Esophagus muscularis mucosa (tissue), 4 donors: Measurements from ENCODE around the gene LAMTOR5. TPM values are rescaled to one million over a fixed set of nuclear protein-coding genes. Genes with fewer than 3 reads are reported as not detected.

Experiments used
- DNase-seq: peaks from one replicate; pipeline ENCODE4 v3.0.0-alpha.2; 2017; ENCODE audit errors: extremely low spot score
- H3K27ac ChIP-seq, 4 donors: fragments of 200-600 bp; sonication (generic); replicated peaks in 1 of 4; 1 replicate in 3 of 4; 2 replicates in 1 of 4; pipeline ENCODE4 v1.5.1; 2016 to 2019; ENCODE audit warnings: mild to moderate bottlenecking in 1 of 4
- H3K27me3 ChIP-seq, 4 donors: fragments of 200-600 bp; sonication (generic); one replicate each; pipeline versions ENCODE4 v1.5.1 to v1.6.0; 2016 to 2019
- H3K36me3 ChIP-seq, 4 donors: fragments of 200-600 bp; sonication (generic); one replicate each; pipeline ENCODE4 v1.5.1; 2016 to 2019
- H3K4me1 ChIP-seq, 4 donors: fragments of 200-600 bp; sonication (generic); one replicate each; pipeline ENCODE4 v1.5.1; 2016 to 2019
- H3K4me3 ChIP-seq, 4 donors: fragments of 200-600 bp; sonication (generic); 1 replicate in 2 of 4; 2 replicates in 2 of 4; pipeline ENCODE4 v1.5.1; 2016 to 2019; ENCODE audit warnings: mild to moderate bottlenecking in 4 of 4, moderate library complexity in 1 of 4
- H3K9me3 ChIP-seq, 4 donors: fragments of 200-600 bp; sonication (generic); 1 replicate in 3 of 4; 2 replicates in 1 of 4; pipeline ENCODE4 v1.5.1; 2016 to 2019
- EP300 ChIP-seq: sonication (generic); formaldehyde crosslinking; IDR thresholded peaks from one replicate; pipeline ENCODE4 v1.6.1; 2017; ENCODE audit warnings: antibody characterized with exemption
- POLR2A ChIP-seq: fragments of 450-650 bp; IDR thresholded peaks from one replicate; pipeline ENCODE4 v1.6.1; 2017; ENCODE audit warnings: antibody characterized with exemption, moderate library complexity, mild to moderate bottlenecking, low read depth
- POLR2AphosphoS5 ChIP-seq, 2 donors: sonication (generic); formaldehyde crosslinking; IDR thresholded peaks; one replicate each; pipeline ENCODE4 v1.6.1; 2017; ENCODE audit warnings: antibody characterized with exemption in 2 of 2
- WGBS: methylation state at CpG from one replicate; pipeline ENCODE4 v1.1.5; 2018; 5-methylcytosine and 5-hydroxymethylcytosine counted together
- intact Hi-C: fragments of 100-400 bp; cut with DNase I; formaldehyde crosslinking; loops from one replicate; pipeline ENCODE4 v1.15.1; 2023
- total RNA-seq, 4 donors: library from RNA; depleted of rRNA; stranded (reverse); fragments of >200 nt; gene quantifications; one replicate each; pipeline versions ENCODE4 v1.1.0 to v1.2.1, GENCODE V29; 2016
- TF ChIP-seq, protein P1 (sequence below), 3 experiments: fragments of 200-600 bp in 2 of 3; fragments of 450-650 bp in 1 of 3; sonication (generic) in 2 of 3; IDR thresholded peaks; one replicate each; pipeline ENCODE4 v1.5.1; 2017 to 2019; ENCODE audit warnings: antibody characterized with exemption in 3 of 3, mild to moderate bottlenecking in 2 of 3, moderate library complexity in 1 of 3

The LAMTOR5 gene
- total RNA-seq, 4 donors from 2014 or later = 59.9 to 113 (median 71.0) TPM

DNA sequence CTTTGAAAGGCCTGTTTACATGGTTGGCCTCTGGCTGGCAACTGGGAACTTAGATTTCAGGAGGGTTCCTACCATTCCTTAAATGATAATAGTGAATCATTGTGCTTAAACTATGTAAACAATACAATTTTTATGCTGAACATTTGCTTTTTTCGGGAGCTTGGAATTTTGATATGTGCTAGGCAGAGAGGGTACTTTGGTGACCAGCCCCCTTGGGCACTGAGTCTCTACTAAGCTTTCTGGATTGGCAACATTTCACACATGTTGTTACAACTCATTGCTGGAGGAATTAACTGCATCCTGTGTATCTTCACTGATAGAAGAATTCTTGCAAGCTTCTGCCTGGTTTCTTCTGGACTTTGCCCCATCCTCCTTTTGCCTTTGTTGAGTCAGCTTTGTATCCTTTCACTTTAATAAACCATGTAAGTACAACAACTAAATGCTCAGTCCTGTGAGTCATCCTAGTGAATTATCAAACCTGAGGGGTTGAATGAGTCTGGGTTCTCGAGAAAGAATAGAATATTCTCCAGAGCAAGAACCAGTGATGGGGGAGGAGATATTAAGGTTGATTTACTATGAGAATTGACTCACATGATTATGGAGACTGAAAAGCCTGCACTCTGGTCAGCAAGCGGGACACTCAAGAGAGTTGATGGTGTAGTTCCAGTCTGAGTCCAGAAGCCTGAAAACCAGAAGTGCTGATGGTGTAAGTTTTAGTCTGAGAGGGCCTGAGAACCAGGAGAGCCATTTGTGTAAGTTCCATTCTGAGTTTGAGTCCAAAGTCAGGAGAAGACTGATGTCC lies 13.6 kb downstream of the LAMTOR5 start:
- 77% methylated on average over 3 of the region's 3 CpGs for WGBS
- Histone ChIP-seq H3K4me1 (peaks cover 0 to 20% (median 18%) of the 10 kb centered on the region in 4 donors), H3K4me3 (no peak overlapping the region), H3K27ac (no peak overlapping the region), H3K9me3 (no peaks in the 10 kb centered on the region), H3K27me3 (no peaks in the 10 kb centered on the region), H3K36me3 (peaks cover 13 to 47% (median 30%) of the 10 kb centered on the region in 4 donors)
- TF ChIP-seq POLR2A (no peak), POLR2AphosphoS5 (IDR thresholded peaks at IDR 0.05) (no peak), EP300 (no peak)
- TF ChIP-seq, protein P1, sequence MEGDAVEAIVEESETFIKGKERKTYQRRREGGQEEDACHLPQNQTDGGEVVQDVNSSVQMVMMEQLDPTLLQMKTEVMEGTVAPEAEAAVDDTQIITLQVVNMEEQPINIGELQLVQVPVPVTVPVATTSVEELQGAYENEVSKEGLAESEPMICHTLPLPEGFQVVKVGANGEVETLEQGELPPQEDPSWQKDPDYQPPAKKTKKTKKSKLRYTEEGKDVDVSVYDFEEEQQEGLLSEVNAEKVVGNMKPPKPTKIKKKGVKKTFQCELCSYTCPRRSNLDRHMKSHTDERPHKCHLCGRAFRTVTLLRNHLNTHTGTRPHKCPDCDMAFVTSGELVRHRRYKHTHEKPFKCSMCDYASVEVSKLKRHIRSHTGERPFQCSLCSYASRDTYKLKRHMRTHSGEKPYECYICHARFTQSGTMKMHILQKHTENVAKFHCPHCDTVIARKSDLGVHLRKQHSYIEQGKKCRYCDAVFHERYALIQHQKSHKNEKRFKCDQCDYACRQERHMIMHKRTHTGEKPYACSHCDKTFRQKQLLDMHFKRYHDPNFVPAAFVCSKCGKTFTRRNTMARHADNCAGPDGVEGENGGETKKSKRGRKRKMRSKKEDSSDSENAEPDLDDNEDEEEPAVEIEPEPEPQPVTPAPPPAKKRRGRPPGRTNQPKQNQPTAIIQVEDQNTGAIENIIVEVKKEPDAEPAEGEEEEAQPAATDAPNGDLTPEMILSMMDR (IDR thresholded peaks at IDR 0.05) = no peak
- intact Hi-C loops = loop anchor here (5.0 kb wide), 1 partner anchor 52 kb away; no protein-coding TSS in a partner anchor
- no peak for DNase-seq

DNA sequence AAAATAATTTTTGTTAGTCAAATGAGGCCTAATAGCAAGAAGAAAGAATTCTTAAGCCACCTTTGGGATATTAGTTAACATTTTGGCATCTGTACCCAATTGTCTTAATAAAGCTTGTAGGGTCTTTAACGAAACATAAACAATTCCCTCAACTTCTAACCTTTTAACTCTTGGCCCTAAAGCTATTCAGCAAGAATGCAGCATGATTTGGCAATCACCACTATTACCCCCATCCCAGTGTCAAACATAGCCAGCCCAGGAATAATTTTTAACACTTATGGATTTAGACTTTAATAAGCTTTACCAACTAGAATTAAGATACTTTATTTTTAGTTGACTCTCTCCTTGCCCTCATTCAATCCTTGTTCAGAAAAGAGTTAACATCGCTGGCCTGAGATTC lies 14.2 kb downstream of the LAMTOR5 start:
- peaks cover 13 to 45% (median 24%) of the 10 kb centered on the region in 4 donors for H3K36me3 ChIP-seq
- DNase-seq = no peak
- intact Hi-C loops = loop anchor here (5.0 kb wide), 1 partner anchor 51 kb away; no protein-coding TSS in a partner anchor
- WGBS = 88% methylated on average over 2 of the region's 2 CpGs
- H3K27me3 ChIP-seq = no peaks in the 10 kb centered on the region
- TF ChIP-seq POLR2A (no peak), POLR2AphosphoS5 (IDR thresholded peaks at IDR 0.05) (no peak), EP300 (no peak)
- TF ChIP-seq, protein P1 (IDR thresholded peaks at IDR 0.05) = no peak
- no peak overlapping the region for H3K4me3 ChIP-seq
- no peak overlapping the region for H3K27ac ChIP-seq
- peaks cover 0 to 25% (median 18%) of the 10 kb centered on the region in 4 donors for H3K4me1 ChIP-seq
- H3K9me3 ChIP-seq = no peaks in the 10 kb centered on the region

DNA sequence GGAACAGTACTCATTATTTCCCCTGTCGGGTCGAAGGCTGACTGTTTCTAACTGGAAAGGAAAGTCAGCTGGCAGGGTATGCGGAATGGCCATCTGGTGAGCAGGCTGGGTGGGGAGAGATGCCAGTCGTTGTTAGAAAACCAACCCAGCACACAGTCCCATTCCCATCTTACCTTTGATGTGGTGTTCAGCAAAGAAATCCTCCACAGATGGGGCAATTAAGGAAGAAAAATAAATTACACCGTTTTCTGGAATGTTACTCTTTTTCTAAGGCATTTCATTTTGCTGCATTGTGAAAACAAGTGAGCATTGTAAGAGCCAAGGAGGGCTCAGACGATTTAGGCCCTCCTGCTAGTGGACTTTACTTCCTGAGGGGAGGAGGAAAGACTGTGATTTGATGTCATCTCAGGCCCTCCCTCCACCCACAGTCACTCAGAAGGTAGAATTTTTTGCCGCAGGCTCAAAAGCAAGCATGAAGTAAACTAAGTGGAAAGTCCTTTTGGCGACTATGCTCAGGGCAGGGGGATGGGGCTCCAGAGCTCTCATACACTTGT lies 16.7 kb downstream of the LAMTOR5 start, which contains the start of gene SLC16A4:
Gene SLC16A4, minus strand, starts transcription at position 335 of the 554 bp plus-strand sequence. CDS start 1,703 bp downstream, outside the sequence.
- Histone ChIP-seq H3K4me1 (peaks cover 0 to 25% (median 18%) of the 10 kb centered on the region in 4 donors), H3K27me3 (no peaks in the 10 kb centered on the region), H3K9me3 (no peaks in the 10 kb centered on the region), H3K36me3 (peaks cover 4 to 39% (median 10%) of the 10 kb centered on the region in 4 donors), H3K27ac (peak within 1 kb of the TSS; percentile 63 to 76 (median 72)), H3K4me3 (peak within 1 kb of the TSS; percentile 37 to 56 (median 42))
- no peak for TF ChIP-seq POLR2A
- TF ChIP-seq, protein P1 (IDR thresholded peaks at IDR 0.05) = no peak
- TF ChIP-seq EP300 = no peak
- peak; percentile 46 to 76 for TF ChIP-seq POLR2AphosphoS5 (IDR thresholded peaks at IDR 0.05)
- DNase-seq = no peak
- 29% methylated on average over 8 of the region's 8 CpGs for WGBS
- intact Hi-C loops = loop anchor here (5.0 kb wide), 1 partner anchor 48 kb away; no protein-coding TSS in a partner anchor

DNA sequence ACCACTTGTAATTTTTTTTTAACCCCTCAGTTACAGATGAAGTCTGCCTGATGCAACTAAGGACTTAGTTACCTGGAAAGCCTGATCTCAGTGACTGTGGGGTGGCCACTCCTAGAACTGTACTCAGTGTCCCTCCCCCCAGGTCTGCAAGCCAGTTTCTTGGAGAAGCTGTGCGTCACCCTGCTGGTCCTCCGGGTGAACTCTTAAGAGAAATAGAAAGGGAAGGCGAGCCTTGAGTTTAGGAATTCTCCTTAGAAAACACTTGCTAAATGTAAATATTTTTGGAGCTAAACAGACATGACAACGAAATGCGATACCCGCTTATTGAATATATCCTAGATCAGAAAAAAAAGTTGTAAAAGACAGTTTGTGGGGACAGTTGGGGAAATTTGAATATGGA lies 17.4 kb downstream of the LAMTOR5 start:
- H3K27ac ChIP-seq = peak overlapping the region; percentile 63 to 76 (median 72)
- TF ChIP-seq POLR2A (no peak), EP300 (no peak), POLR2AphosphoS5 (IDR thresholded peaks at IDR 0.05) (peak in 1 of 2 donors; percentile 43)
- H3K36me3 ChIP-seq = peaks cover 1 to 35% (median 5%) of the 10 kb centered on the region in 4 donors
- peak overlapping the region; percentile 37 to 56 (median 42) for H3K4me3 ChIP-seq
- intact Hi-C loops = loop anchor here (5.0 kb wide), 1 partner anchor 48 kb away; no protein-coding TSS in a partner anchor
- DNase-seq = no peak
- H3K9me3 ChIP-seq = no peaks in the 10 kb centered on the region
- 68% methylated on average over 6 of the region's 6 CpGs for WGBS
- peaks cover 0 to 25% (median 18%) of the 10 kb centered on the region in 4 donors for H3K4me1 ChIP-seq
- no peaks in the 10 kb centered on the region for H3K27me3 ChIP-seq
